ENCODE data around the gene CDH13.

The CDH13 gene

GRCh38 chr16:82626791-82627261 is at the start of gene CDH13:
Gene CDH13 (plus strand): TSS chr16:82626969.
- H3K4me3 ChIP-seq (ENCODE audit: low read depth, low read length), result peak within 1 kb of the TSS; percentile 66
- no peak for DNase-seq (ENCODE audit: low read depth)
- in situ Hi-C loops (cut with HindIII; ENCODE audit: low sequenced_read_pairs), result loop anchor here (25.0 kb wide), 1 partner anchor 590 kb away; the partner anchor contains the start of gene HSD17B2
- TF ChIP-seq CTCF (IDR thresholded peaks at IDR 0.05; ENCODE audit: low read depth, low read length, missing control alignments), result no peak

GRCh38 chr16:82580298-82580890 is 46.4 kb upstream of the CDH13 start:
- in situ Hi-C loops (cut with HindIII; ENCODE audit: low sequenced_read_pairs), result no loop called here
- DNase-seq (ENCODE audit: low read depth), result peak; percentile 12
- H3K4me3 ChIP-seq (ENCODE audit: low read depth, low read length), result no peak overlapping the region
- peak; percentile 29 for TF ChIP-seq CTCF (IDR thresholded peaks at IDR 0.05; ENCODE audit: low read depth, low read length, missing control alignments)

GRCh38 chr16:82582975-82583374 is 43.8 kb upstream of the CDH13 start:
- no peak overlapping the region for H3K4me3 ChIP-seq (ENCODE audit: low read depth, low read length)
- TF ChIP-seq CTCF (IDR thresholded peaks at IDR 0.05; ENCODE audit: low read depth, low read length, missing control alignments), result no peak
- in situ Hi-C loops (cut with HindIII; ENCODE audit: low sequenced_read_pairs), result no loop called here
- DNase-seq (ENCODE audit: low read depth), result no peak

- no peak for DNase-seq (ENCODE audit: low read depth)
- H3K4me3 ChIP-seq (ENCODE audit: low read depth, low read length), result no peak overlapping the region
- in situ Hi-C loops (cut with HindIII; ENCODE audit: low sequenced_read_pairs), result no loop called here
- no peak for TF ChIP-seq CTCF (IDR thresholded peaks at IDR 0.05; ENCODE audit: low read depth, low read length, missing control alignments)
Observed at GRCh38 chr16:82583422-82583821, 43.3 kb upstream of the CDH13 start.

- in situ Hi-C loops (cut with HindIII; ENCODE audit: low sequenced_read_pairs), result no loop called here
- no peak for TF ChIP-seq CTCF (IDR thresholded peaks at IDR 0.05; ENCODE audit: low read depth, low read length, missing control alignments)
Observed at GRCh38 chr16:82584553-82585152, 42.1 kb upstream of the CDH13 start.

GRCh38 chr16:82585675-82586074 is 41.1 kb upstream of the CDH13 start:
- DNase-seq (ENCODE audit: low read depth), result peak; percentile 29
- in situ Hi-C loops (cut with HindIII; ENCODE audit: low sequenced_read_pairs), result no loop called here
- TF ChIP-seq CTCF (IDR thresholded peaks at IDR 0.05; ENCODE audit: low read depth, low read length, missing control alignments), result no peak
- H3K4me3 ChIP-seq (ENCODE audit: low read depth, low read length), result no peak overlapping the region

More at GRCh38 chr16:82584553-82585152, 42.1 kb upstream of the CDH13 start:
- no peak for DNase-seq (ENCODE audit: low read depth)
- no peak overlapping the region for H3K4me3 ChIP-seq (ENCODE audit: low read depth, low read length)
